ENCODE results near the gene DENND1A. TPM values are rescaled to one million over a fixed set of nuclear protein-coding genes. Genes with fewer than 3 reads are reported as not detected.
"Not testable (repeated sequence)": the region's sequence is repeated elsewhere in the genome, so short reads cannot be mapped to it uniquely, and the experiment has no call there.

Gene DENND1A
- total RNA-seq, 1 donor from 2014 or later, result 13.9 TPM

DNA sequence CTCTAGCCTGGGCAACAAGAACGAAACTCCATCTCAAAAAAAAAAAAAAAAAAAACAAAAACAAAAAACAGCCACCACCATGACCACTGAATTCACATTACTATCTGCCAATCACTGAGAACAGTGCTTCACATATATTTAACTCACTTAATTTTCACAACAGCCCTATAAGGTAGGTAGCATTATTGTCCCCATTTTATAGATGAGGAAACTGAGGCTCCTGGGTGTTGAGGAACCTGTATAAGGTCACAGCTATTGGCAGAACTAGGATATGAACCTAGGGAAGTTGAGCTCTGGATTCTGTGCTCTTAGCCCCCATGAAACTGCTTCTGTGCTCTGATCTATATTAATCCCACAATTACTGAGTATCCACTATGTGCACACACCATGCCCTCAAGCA, 290.2 kb downstream of the DENND1A start:
- Mint-ChIP-seq H3K4me3 (ENCODE audit: unreplicated experiment) (no peak overlapping the region), H3K4me1 (ENCODE audit: low read depth, unreplicated experiment) (peaks cover 13% of the 10 kb centered on the region), H3K27ac (ENCODE audit: unreplicated experiment) (no peak overlapping the region), H3K9me3 (ENCODE audit: unreplicated experiment) (no peaks in the 10 kb centered on the region), H3K27me3 (ENCODE audit: unreplicated experiment) (no peaks in the 10 kb centered on the region), H3K36me3 (ENCODE audit: unreplicated experiment) (peaks cover 3% of the 10 kb centered on the region)
- no peak for DNase-seq
- TF ChIP-seq, protein P1, sequence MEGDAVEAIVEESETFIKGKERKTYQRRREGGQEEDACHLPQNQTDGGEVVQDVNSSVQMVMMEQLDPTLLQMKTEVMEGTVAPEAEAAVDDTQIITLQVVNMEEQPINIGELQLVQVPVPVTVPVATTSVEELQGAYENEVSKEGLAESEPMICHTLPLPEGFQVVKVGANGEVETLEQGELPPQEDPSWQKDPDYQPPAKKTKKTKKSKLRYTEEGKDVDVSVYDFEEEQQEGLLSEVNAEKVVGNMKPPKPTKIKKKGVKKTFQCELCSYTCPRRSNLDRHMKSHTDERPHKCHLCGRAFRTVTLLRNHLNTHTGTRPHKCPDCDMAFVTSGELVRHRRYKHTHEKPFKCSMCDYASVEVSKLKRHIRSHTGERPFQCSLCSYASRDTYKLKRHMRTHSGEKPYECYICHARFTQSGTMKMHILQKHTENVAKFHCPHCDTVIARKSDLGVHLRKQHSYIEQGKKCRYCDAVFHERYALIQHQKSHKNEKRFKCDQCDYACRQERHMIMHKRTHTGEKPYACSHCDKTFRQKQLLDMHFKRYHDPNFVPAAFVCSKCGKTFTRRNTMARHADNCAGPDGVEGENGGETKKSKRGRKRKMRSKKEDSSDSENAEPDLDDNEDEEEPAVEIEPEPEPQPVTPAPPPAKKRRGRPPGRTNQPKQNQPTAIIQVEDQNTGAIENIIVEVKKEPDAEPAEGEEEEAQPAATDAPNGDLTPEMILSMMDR (IDR thresholded peaks at IDR 0.05; ENCODE audit: partially characterized antibody, unreplicated experiment), result no peak

DNA sequence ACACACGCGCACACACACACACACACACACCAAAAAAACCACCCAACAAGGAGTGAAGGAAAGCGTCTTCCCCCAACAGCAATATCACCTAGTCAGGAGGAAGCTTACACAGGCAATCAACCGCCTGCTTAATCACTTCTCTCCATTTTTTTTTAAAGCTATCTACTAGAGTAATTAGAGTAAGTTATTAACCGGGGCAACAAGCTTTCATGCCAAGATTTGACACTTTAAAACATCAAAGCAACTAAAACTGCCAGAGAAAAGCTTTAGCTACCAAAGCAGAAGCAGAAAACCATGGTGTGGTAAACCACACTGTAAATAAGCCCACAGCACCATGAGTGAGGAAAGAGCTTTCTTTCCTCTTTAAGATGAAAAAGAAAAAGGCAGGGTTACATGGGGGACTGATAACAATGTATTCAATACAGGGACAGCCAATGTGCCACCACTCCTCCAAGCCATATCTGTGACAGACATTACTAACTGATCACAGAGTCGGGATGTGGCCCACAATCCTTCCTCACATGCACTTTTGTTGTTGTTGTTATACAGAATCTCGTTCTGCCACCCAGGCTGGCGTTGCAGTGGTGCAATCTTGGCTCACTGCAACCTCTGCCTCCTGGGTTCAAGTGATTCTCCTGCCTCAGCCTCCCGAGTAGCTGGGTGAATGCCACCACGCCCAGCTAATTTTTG, 291.8 kb downstream of the DENND1A start:
- H3K9me3 Mint-ChIP-seq (ENCODE audit: unreplicated experiment), result no peaks in the 10 kb centered on the region
- TF ChIP-seq, protein P1 (IDR thresholded peaks at IDR 0.05; ENCODE audit: partially characterized antibody, unreplicated experiment), result no peak
- no peak for DNase-seq
- H3K27me3 Mint-ChIP-seq (ENCODE audit: unreplicated experiment), result no peaks in the 10 kb centered on the region
- no peak overlapping the region for H3K4me3 Mint-ChIP-seq (ENCODE audit: unreplicated experiment)
- H3K4me1 Mint-ChIP-seq (ENCODE audit: low read depth, unreplicated experiment), result peaks cover 13% of the 10 kb centered on the region
- no peaks in the 10 kb centered on the region for H3K36me3 Mint-ChIP-seq (ENCODE audit: unreplicated experiment)
- H3K27ac Mint-ChIP-seq (ENCODE audit: unreplicated experiment), result no peak overlapping the region

DNA sequence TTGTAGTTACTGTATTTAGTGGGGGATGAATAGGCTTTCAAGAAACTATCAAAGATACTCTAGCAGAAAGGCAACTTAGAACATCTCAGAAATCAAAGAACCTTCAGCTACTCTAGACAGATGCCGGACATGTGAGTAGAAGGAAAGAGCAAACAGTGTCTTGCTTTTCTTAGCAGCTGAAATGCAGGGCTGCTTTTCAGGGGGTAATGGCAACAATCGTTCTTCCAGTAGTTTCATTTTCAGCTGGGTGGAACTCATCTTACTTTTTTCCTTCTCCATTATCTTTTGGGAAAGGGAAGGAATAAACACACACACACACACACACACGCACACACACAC, 292.4 kb downstream of the DENND1A start:
- Mint-ChIP-seq H3K27me3 (ENCODE audit: unreplicated experiment) (no peaks in the 10 kb centered on the region), H3K36me3 (ENCODE audit: unreplicated experiment) (no peaks in the 10 kb centered on the region), H3K9me3 (ENCODE audit: unreplicated experiment) (no peaks in the 10 kb centered on the region), H3K4me3 (ENCODE audit: unreplicated experiment) (no peak overlapping the region), H3K27ac (ENCODE audit: unreplicated experiment) (no peak overlapping the region), H3K4me1 (ENCODE audit: low read depth, unreplicated experiment) (peaks cover 14% of the 10 kb centered on the region)
- no peak for DNase-seq
- TF ChIP-seq, protein P1 (IDR thresholded peaks at IDR 0.05; ENCODE audit: partially characterized antibody, unreplicated experiment), result no peak

DNA sequence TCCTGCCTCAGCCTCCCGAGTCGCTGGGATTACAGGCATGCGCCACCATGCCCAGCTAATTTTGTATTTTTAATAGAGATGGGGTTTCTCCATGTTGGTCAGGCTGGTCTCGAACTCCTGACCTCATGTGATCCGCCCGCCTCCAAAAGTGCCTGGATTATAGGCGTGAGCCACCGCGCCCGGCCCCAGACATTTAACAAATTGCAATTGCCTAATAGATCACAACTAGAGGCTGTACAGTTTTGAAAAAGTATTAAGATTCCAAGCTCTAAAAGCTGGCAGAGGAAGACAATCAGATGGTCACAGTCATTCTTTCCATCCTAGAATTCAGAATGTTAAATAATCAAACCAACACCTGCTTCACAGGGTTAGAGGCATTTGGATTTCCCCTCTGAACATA, 293.1 kb downstream of the DENND1A start:
- DNase-seq; H3K27ac Mint-ChIP-seq (ENCODE audit: unreplicated experiment); H3K4me3 Mint-ChIP-seq (ENCODE audit: unreplicated experiment); H3K36me3 Mint-ChIP-seq (ENCODE audit: unreplicated experiment); H3K27me3 Mint-ChIP-seq (ENCODE audit: unreplicated experiment); H3K9me3 Mint-ChIP-seq (ENCODE audit: unreplicated experiment): not testable (repeated sequence)
- peaks cover 18% of the 10 kb centered on the region for H3K4me1 Mint-ChIP-seq (ENCODE audit: low read depth, unreplicated experiment)

DNA sequence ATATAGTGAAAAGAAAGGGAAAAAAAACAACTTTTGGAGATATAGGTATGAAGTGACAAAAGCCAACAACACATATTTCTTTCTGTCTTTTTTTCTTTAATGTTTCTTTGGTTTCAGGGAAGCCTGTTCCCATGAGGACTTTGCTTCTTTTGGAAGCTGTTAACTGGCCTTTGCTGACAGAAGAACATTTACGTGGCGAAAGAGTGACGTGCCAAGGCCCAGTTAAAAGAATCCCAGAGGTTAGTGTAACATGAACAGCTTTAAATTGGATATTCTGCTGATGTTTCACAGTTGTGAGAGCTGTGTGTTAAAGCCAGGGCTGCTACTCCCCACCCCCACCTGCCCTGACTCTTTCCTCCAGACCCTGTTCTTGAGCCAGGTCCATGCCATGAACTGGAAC, 298.1 kb downstream of the DENND1A start:
- H3K27me3 Mint-ChIP-seq (ENCODE audit: unreplicated experiment), result no peaks in the 10 kb centered on the region
- no peak overlapping the region for H3K27ac Mint-ChIP-seq (ENCODE audit: unreplicated experiment)
- no peak overlapping the region for H3K4me3 Mint-ChIP-seq (ENCODE audit: unreplicated experiment)
- TF ChIP-seq, protein P1 (IDR thresholded peaks at IDR 0.05; ENCODE audit: partially characterized antibody, unreplicated experiment), result no peak
- H3K4me1 Mint-ChIP-seq (ENCODE audit: low read depth, unreplicated experiment), result peaks cover 21% of the 10 kb centered on the region
- no peaks in the 10 kb centered on the region for H3K9me3 Mint-ChIP-seq (ENCODE audit: unreplicated experiment)
- DNase-seq, result no peak
- peaks cover 6% of the 10 kb centered on the region for H3K36me3 Mint-ChIP-seq (ENCODE audit: unreplicated experiment)

Data from glutamatergic neuron (in vitro differentiated cells).